K562 (cell line): ENCODE results near the gene PCNX4. TPM values are rescaled to one million over a fixed set of nuclear protein-coding genes. Genes with fewer than 3 reads are reported as not detected.

Experiments
- ATAC-seq: fragments of 200-7000 bp; cut with Tn5 transposase; 3 replicates; pipeline ENCODE4 v1.9.1; 2020; ENCODE audit warnings: moderate library complexity
- BruUV-seq: library from RNA; stranded (reverse); fragments of 400-500 nt; replicated peaks from 2 replicates; lab custom pipeline; 2021; lab: Mats Ljungman, UMichigan
- CTCF ChIA-PET: fragments of 300-600 bp; formaldehyde crosslinking; extraction: SDS; loops from one replicate; lab custom pipeline; 2021; ENCODE audit warnings: low intra/inter-chr PET ratio; lab: Yijun Ruan, JAX
- POLR2A ChIA-PET: fragments of 300-600, 350-650 bp; sonication (Branson Sonifier 250); formaldehyde crosslinking; extraction: SDS; loops from one replicate; lab custom pipeline; 2021; ENCODE audit warnings: antibody characterized with exemption, inconsistent platforms; lab: Yijun Ruan, JAX
- DNase-seq, 4 experiments: peaks; one replicate each; pipeline versions ENCODE4 v3.0.0 to v3.0.0-alpha.2; 2011 to 2018; ENCODE audit warnings: low spot score in 3 of 4, mixed read lengths in 3 of 4; ENCODE audit errors: extremely low read depth in 1 of 4
- FAIRE-seq: peaks from 2 replicates; lab custom pipeline; 2011; peaks lifted over from hg19 to GRCh38; lab: Jason Lieb, UNC
- H2AFZ ChIP-seq: 2 replicates; pipeline ENCODE4 v1.6.0; 2011; ENCODE audit warnings: low read depth, low read length, control low read depth, inconsistent platforms
- H3K27ac ChIP-seq: fragments of 200-600 bp; 3 replicates; pipeline ENCODE4 v1.8.0; 2011; ENCODE audit warnings: low read depth, mild to moderate bottlenecking, control low read depth, inconsistent platforms, low read length, moderate library complexity, mixed read lengths; ENCODE audit errors: extremely low read depth
- H3K27me3 ChIP-seq, 2 experiments: fragments of 300-600 bp in 1 of 2; 2 replicates in 1 of 2; 3 replicates in 1 of 2; pipeline versions ENCODE4 v1.6.0 to v1.8.0; 2011; ENCODE audit warnings: inconsistent platforms in 2 of 2, low read length in 2 of 2, mild to moderate bottlenecking in 1 of 2, mixed read lengths in 1 of 2, moderate library complexity in 1 of 2; ENCODE audit not compliant: control insufficient read depth in 2 of 2, insufficient read depth in 2 of 2
- H3K36me3 ChIP-seq: fragments of 300-600 bp; 3 replicates; pipeline ENCODE4 v1.8.0; 2011; ENCODE audit warnings: mild to moderate bottlenecking, low read length, inconsistent platforms; ENCODE audit not compliant: control insufficient read depth, insufficient read depth
- H3K4me1 ChIP-seq, 2 experiments: fragments of 200-600 bp in 1 of 2; replicated peaks in 1 of 2; 2 replicates in 1 of 2; 3 replicates in 1 of 2; pipeline versions ENCODE4 v1.5.1 to v1.8.0; 2011; ENCODE audit warnings: inconsistent platforms in 2 of 2, low read length in 2 of 2, mild to moderate bottlenecking in 1 of 2, mixed read lengths in 1 of 2, moderate library complexity in 1 of 2; ENCODE audit not compliant: control insufficient read depth in 2 of 2, insufficient read depth in 2 of 2
- H3K4me2 ChIP-seq: 2 replicates; pipeline ENCODE4 v1.6.1; 2011; ENCODE audit warnings: low read length, control low read depth, inconsistent platforms, mixed read lengths; ENCODE audit not compliant: insufficient read depth
- H3K4me3 ChIP-seq: fragments of 200-600 bp; sonication (generic), shearing (Covaris generic); 2 replicates; pipeline ENCODE4 v1.5.1; 2016; ENCODE audit warnings: control low read depth, inconsistent platforms
- H3K79me2 ChIP-seq: fragments of 200-600 bp; 3 replicates; pipeline ENCODE4 v1.8.0; 2011; ENCODE audit warnings: low read length, inconsistent platforms; ENCODE audit not compliant: control insufficient read depth, insufficient read depth
- H3K9ac ChIP-seq, 2 experiments: 2 replicates each; pipeline versions ENCODE4 v1.6.0 to v1.6.1; 2011; ENCODE audit warnings: low read depth in 2 of 2, low read length in 2 of 2, control low read depth in 1 of 2, inconsistent platforms in 1 of 2, mild to moderate bottlenecking in 1 of 2, mixed read lengths in 1 of 2; ENCODE audit not compliant: insufficient read depth in 1 of 2
- H3K9me1 ChIP-seq: one replicate; pipeline ENCODE4 v1.6.0; 2011; ENCODE audit warnings: inconsistent platforms, mild to moderate bottlenecking, low read length, moderate library complexity; ENCODE audit not compliant: control insufficient read depth, insufficient read depth
- H3K9me3 ChIP-seq: replicated peaks from 2 replicates; pipeline ENCODE4 v1.5.1; 2011; ENCODE audit warnings: low read depth, low read length, inconsistent platforms; ENCODE audit not compliant: control insufficient read depth, insufficient read depth
- H4K20me1 ChIP-seq: replicated peaks from 2 replicates; pipeline ENCODE4 v1.6.1; 2011; ENCODE audit warnings: low read length, inconsistent platforms, mixed read lengths; ENCODE audit not compliant: control insufficient read depth, insufficient read depth
- HMGN3 ChIP-seq: IDR thresholded peaks from 2 replicates; pipeline ENCODE4 v1.6.1; 2011; ENCODE audit warnings: borderline replicate concordance, low read depth, mild to moderate bottlenecking, mixed read lengths, low read length; ENCODE audit not compliant: insufficient read length; ENCODE audit errors: extremely low read depth
- NBN ChIP-seq: fragments of 450-650 bp; IDR thresholded peaks from 2 replicates; pipeline ENCODE4 v1.6.1; 2016; ENCODE audit warnings: low read depth, mild to moderate bottlenecking
- ZNF639 ChIP-seq, 2 experiments: fragments of 200-800 bp in 1 of 2; sonication (Bioruptor generic) in 1 of 2; sonication (generic) in 1 of 2; formaldehyde crosslinking in 1 of 2; IDR thresholded peaks in 1 of 2; conservative IDR thresholded peaks in 1 of 2; 2 replicates each; pipeline versions ENCODE4 v1.5.0 to v1.6.1; 2016 to 2020; ENCODE audit warnings: missing compliant biosample characterization in 1 of 2, missing genetic modification characterization in 1 of 2, missing genetic modification reagents in 1 of 2
- WGBS: fragments of 100-300 bp; shearing (Covaris generic); methylation state at CpG from one replicate; pipeline ENCODE4 v1.1.6; 2016; ENCODE audit warnings: low coverage, mixed read lengths; ENCODE audit not compliant: insufficient coverage; ENCODE audit errors: missing lambda C conversion rate; 5-methylcytosine and 5-hydroxymethylcytosine counted together
- in situ Hi-C: fragments of 300-500 bp; cut with MboI; formaldehyde crosslinking; loops from 4 replicates; pipeline ENCODE4 v1.15.0; 2018; ENCODE audit warnings: inconsistent platforms, mixed read lengths
- intact Hi-C: fragments of 100-400 bp; cut with micrococcal nuclease; formaldehyde crosslinking; loops from 2 replicates; pipeline ENCODE4 v1.14.2; 2022
- polyA plus RNA-seq, 8 experiments: library from polyadenylated mRNA; depleted of rRNA in 4 of 8; stranded (reverse) in 5 of 8; unstranded in 3 of 8; fragments of >200 nt; fragmentation: Nextera tagmentation in 2 of 8; fragmentation: Illumina TruSeq in 1 of 8; extraction: Ambion mirVana in 2 of 8; extraction: Trizol in 1 of 8; gene quantifications; 2 replicates each; pipeline versions ENCODE4 v1.2.1 to v1.2.3, GENCODE V29; 2011 to 2014; ENCODE audit warnings: inconsistent platforms in 1 of 8, missing spikeins in 1 of 8
- total RNA-seq, 7 experiments: library from RNA; depleted of rRNA in 6 of 7; stranded (reverse); fragments of >200 nt in 6 of 7; fragmentation: Illumina TruSeq in 2 of 7; extraction: Trizol in 2 of 7; gene quantifications; 2 replicates each; pipeline versions ENCODE4 v1.2.1 to v1.2.3, GENCODE V29; 2011 to 2021; ENCODE audit warnings: low replicate concordance in 1 of 7

The PCNX4 gene
- total and polyA plus RNA-seq, 9 of the 15 experiments (the other 6 are each of a cell fraction or from before 2014, with no cell fraction given), result 10.0 to 41.2 (median 22.4) TPM

- ChIA-PET CTCF (no interaction called here), POLR2A (interaction anchor here (1.1 kb wide), 1 partner anchor 8 kb away, joined by 3 read pairs; no protein-coding TSS in a partner anchor)
- no peak overlapping the region for H3K4me2 ChIP-seq
- no peak overlapping the region for H3K9ac ChIP-seq
- H3K36me3 ChIP-seq, result peaks cover 19% of the 10 kb centered on the region; the same call in 1 of the 3 replicates
- BruUV-seq, result no TSS peak
- no peak overlapping the region for H2AFZ ChIP-seq
- H3K4me1 ChIP-seq, result no peaks in the 10 kb centered on the region; a peak in 1 of 5 replicates
- H3K4me3 ChIP-seq, result no peak overlapping the region
- in situ Hi-C loops, result no loop called here
- no peaks in the 10 kb centered on the region for H3K27me3 ChIP-seq
- no peak for TF ChIP-seq NBN
- TF ChIP-seq HMGN3, result no peak
- no peak for TF ChIP-seq ZNF639 (CRISPR knock-in tag; conservative IDR thresholded peaks at IDR 0.05 in 1 of 2, IDR thresholded peaks at IDR 0.05 in 1 of 2)
- FAIRE-seq, result no peak
- intact Hi-C loops, result no loop called here
- DNase-seq, result no peak
- no peak overlapping the region for H3K27ac ChIP-seq
- WGBS, result 78% methylated on average over 2 of the region's 2 CpGs
- no peaks in the 10 kb centered on the region for H3K79me2 ChIP-seq
- ATAC-seq, result no peak
- no peaks in the 10 kb centered on the region for H3K9me1 ChIP-seq
- H3K9me3 ChIP-seq, result no peaks in the 10 kb centered on the region
- no peaks in the 10 kb centered on the region for H4K20me1 ChIP-seq
Observed at GRCh38 chr14:60133487-60133886, 41.8 kb downstream of the PCNX4 start.
